K562 treated with DMSO at 1 percent for 12 hours (cell line): ENCODE data around the gene LPAR4. TPM values are rescaled to one million over a fixed set of nuclear protein-coding genes. Genes with fewer than 3 reads are reported as not detected.

Experiments used
- total RNA-seq: library from RNA; unstranded; fragments of 300-600 nt; gene quantifications from 2 replicates; pipeline ENCODE4 v1.2.3, GENCODE V29; 2022; ENCODE audit not compliant: insufficient read depth

LPAR4 gene, protein sequence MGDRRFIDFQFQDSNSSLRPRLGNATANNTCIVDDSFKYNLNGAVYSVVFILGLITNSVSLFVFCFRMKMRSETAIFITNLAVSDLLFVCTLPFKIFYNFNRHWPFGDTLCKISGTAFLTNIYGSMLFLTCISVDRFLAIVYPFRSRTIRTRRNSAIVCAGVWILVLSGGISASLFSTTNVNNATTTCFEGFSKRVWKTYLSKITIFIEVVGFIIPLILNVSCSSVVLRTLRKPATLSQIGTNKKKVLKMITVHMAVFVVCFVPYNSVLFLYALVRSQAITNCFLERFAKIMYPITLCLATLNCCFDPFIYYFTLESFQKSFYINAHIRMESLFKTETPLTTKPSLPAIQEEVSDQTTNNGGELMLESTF
- not detected in 2 replicates for total RNA-seq

GRCh38 chrX:78747489-78747888 lies at the start of gene LPAR4:
TSS of gene LPAR4 (plus strand) at chrX:78747720. CDS start at chrX:78754870, 7,150 bp downstream.

Other genes with a start within 250 kb of the LPAR4 start
- gene RTL3, start 88.4 kb upstream of the LPAR4 start, total RNA-seq, result not detected in 2 replicates
- not detected in 2 replicates for gene P2RY10, start 197.7 kb downstream of the LPAR4 start, total RNA-seq